Measurements from ENCODE around the gene RNF135. TPM values are rescaled to one million over a fixed set of nuclear protein-coding genes. Genes with fewer than 3 reads are reported as not detected.
"Not testable (repeated sequence)": the region's sequence is repeated elsewhere in the genome, so short reads cannot be mapped to it uniquely, and the experiment has no call there.

The RNF135 gene
- total RNA-seq, 1 experiment from 2014 or later: 0.64 TPM

- Mint-ChIP-seq H3K27me3 (ENCODE audit: insufficient read depth, unreplicated experiment) (no peaks in the 10 kb centered on the region), H3K4me1 (ENCODE audit: low read depth, unreplicated experiment) (no peaks in the 10 kb centered on the region), H3K9me3 (ENCODE audit: unreplicated experiment) (peaks cover 18% of the 10 kb centered on the region), H3K4me3 (ENCODE audit: unreplicated experiment) (no peak overlapping the region), H3K27ac (ENCODE audit: unreplicated experiment) (no peak overlapping the region), H3K36me3 (ENCODE audit: insufficient read depth, unreplicated experiment) (peaks cover 4% of the 10 kb centered on the region)
- no peaks in the 10 kb centered on the region for H3K9me3 ChIP-seq
- intact Hi-C loops (cut with micrococcal nuclease; ENCODE audit: unreplicated experiment): no loop called here
- H3K36me3 ChIP-seq (ENCODE audit: control insufficient read depth, insufficient read depth, low read length): no peaks in the 10 kb centered on the region
- CTCF ChIA-PET: no interaction called here
- no peak overlapping the region for H3K4me3 ChIP-seq (ENCODE audit: low read depth, low read length)
- H3K4me1 ChIP-seq: no peaks in the 10 kb centered on the region
- H3K27me3 ChIP-seq (replicated peaks; ENCODE audit: control insufficient read depth, insufficient read depth, low read length): no peaks in the 10 kb centered on the region
- TF ChIP-seq CTCF (IDR thresholded peaks at IDR 0.05; ENCODE audit: insufficient read depth in 1 of 2, low read depth in 1 of 2, low read length in 1 of 2, severe bottlenecking in 1 of 2, unreplicated experiment in 1 of 2): no peak
- no TSS peak for BruUV-seq (replicated peaks)
- no peak for DNase-seq
- POLR2A ChIA-PET: no interaction called here
Measured at GRCh38 chr17:30969989-30970830, 629 bp upstream of the RNF135 start.

GRCh38 chr17:30975042-30975820 lies 4.4 kb downstream of the RNF135 start:
- H3K36me3 Mint-ChIP-seq (ENCODE audit: insufficient read depth, unreplicated experiment): peaks cover 4% of the 10 kb centered on the region
- no peak overlapping the region for H3K27ac Mint-ChIP-seq (ENCODE audit: unreplicated experiment)
- Histone ChIP-seq H3K36me3 (ENCODE audit: control insufficient read depth, insufficient read depth, low read length) (no peaks in the 10 kb centered on the region), H3K27me3 (replicated peaks; ENCODE audit: control insufficient read depth, insufficient read depth, low read length) (no peaks in the 10 kb centered on the region), H3K9me3 (no peaks in the 10 kb centered on the region), H3K4me1 (no peaks in the 10 kb centered on the region), H3K4me3 (ENCODE audit: low read depth, low read length) (no peak overlapping the region)
- intact Hi-C loops (cut with micrococcal nuclease; ENCODE audit: unreplicated experiment): no loop called here
- H3K4me1 Mint-ChIP-seq (ENCODE audit: low read depth, unreplicated experiment): no peaks in the 10 kb centered on the region
- H3K4me3 Mint-ChIP-seq (ENCODE audit: unreplicated experiment): no peak overlapping the region
- TF ChIP-seq CTCF (IDR thresholded peaks at IDR 0.05; ENCODE audit: insufficient read depth in 1 of 2, low read depth in 1 of 2, low read length in 1 of 2, severe bottlenecking in 1 of 2, unreplicated experiment in 1 of 2): no peak
- H3K27me3 Mint-ChIP-seq (ENCODE audit: insufficient read depth, unreplicated experiment): no peaks in the 10 kb centered on the region
- no TSS peak for BruUV-seq (replicated peaks)
- ChIA-PET CTCF (no interaction called here), POLR2A (no interaction called here)
- H3K9me3 Mint-ChIP-seq (ENCODE audit: unreplicated experiment): peaks cover 18% of the 10 kb centered on the region
- no peak for DNase-seq

- H3K9me3 ChIP-seq; DNase-seq; H3K27me3 ChIP-seq (replicated peaks; ENCODE audit: control insufficient read depth, insufficient read depth, low read length); H3K36me3 ChIP-seq (ENCODE audit: control insufficient read depth, insufficient read depth, low read length); CTCF ChIA-PET; H3K36me3 Mint-ChIP-seq (ENCODE audit: insufficient read depth, unreplicated experiment); BruUV-seq (replicated peaks); H3K27ac Mint-ChIP-seq (ENCODE audit: unreplicated experiment); H3K4me3 ChIP-seq (ENCODE audit: low read depth, low read length); intact Hi-C loops (cut with micrococcal nuclease; ENCODE audit: unreplicated experiment); H3K4me3 Mint-ChIP-seq (ENCODE audit: unreplicated experiment); H3K27me3 Mint-ChIP-seq (ENCODE audit: insufficient read depth, unreplicated experiment); POLR2A ChIA-PET; H3K4me1 ChIP-seq; H3K4me1 Mint-ChIP-seq (ENCODE audit: low read depth, unreplicated experiment); H3K9me3 Mint-ChIP-seq (ENCODE audit: unreplicated experiment): not testable (repeated sequence)
Measured at GRCh38 chr17:30979919-30980318, 9.1 kb downstream of the RNF135 start.

All from Caco-2 (cell line).